Left ventricle myocardium inferior (tissue), 1 donor: ENCODE results near the gene ZNF483. TPM values are rescaled to one million over a fixed set of nuclear protein-coding genes. Genes with fewer than 3 reads are reported as not detected.
A peak's percentile ranks its signal among the peaks of the same experiment; 100 is the strongest.
"Not testable (repeated sequence)": the region's sequence is repeated elsewhere in the genome, so short reads cannot be mapped to it uniquely, and the experiment has no call there.

Source experiments
- DNase-seq: peaks from one replicate; pipeline ENCODE4 v3.0.0-alpha.2; 2020
- H3K27ac ChIP-seq: fragments of 200-600 bp; replicated peaks from 2 replicates; pipeline ENCODE4 v1.8.0; 2021
- H3K27me3 ChIP-seq: fragments of 200-600 bp; 2 replicates; pipeline ENCODE4 v1.8.0; 2021; ENCODE audit warnings: low read depth
- H3K36me3 ChIP-seq: fragments of 200-600 bp; 2 replicates; pipeline ENCODE4 v1.8.0; 2021
- H3K4me1 ChIP-seq: fragments of 200-600 bp; 2 replicates; pipeline ENCODE4 v1.8.0; 2021
- H3K4me3 ChIP-seq: fragments of 200-600 bp; 2 replicates; pipeline ENCODE4 v1.8.0; 2021; ENCODE audit warnings: mild to moderate bottlenecking, moderate library complexity
- H3K9me3 ChIP-seq: fragments of 200-600 bp; replicated peaks from 2 replicates; pipeline ENCODE4 v1.8.0; 2021
- CTCF ChIP-seq: fragments of 200-600 bp; IDR thresholded peaks from 2 replicates; pipeline ENCODE4 v1.8.0; 2021; ENCODE audit warnings: antibody characterized with exemption, mild to moderate bottlenecking, borderline replicate concordance
- intact Hi-C: fragments of 100-400 bp; cut with micrococcal nuclease; formaldehyde crosslinking; loops from one replicate; pipeline ENCODE4 v1.11.0; 2022
- total RNA-seq: library from RNA; stranded (reverse); fragmentation: NEBNext Ultra II Directional; extraction: Animal tissue kit (Norgen Biotek cat#: 25700); gene quantifications from one replicate; pipeline ENCODE4 v1.2.1, GENCODE V29; 2021
- donor health status: DM: no; HTN: yes; CAD: no; lungs with severe emphysema.

The ZNF483 gene
- total RNA-seq, 1 donor from 2014 or later: 5.8 TPM

GRCh38 chr9:111502506-111502905 lies 22.5 kb upstream of the ZNF483 start:
- Histone ChIP-seq H3K9me3 (no peaks in the 10 kb centered on the region), H3K36me3 (no peaks in the 10 kb centered on the region), H3K4me3 (no peak overlapping the region), H3K4me1 (no peaks in the 10 kb centered on the region), H3K27ac (no peak overlapping the region), H3K27me3 (no peaks in the 10 kb centered on the region)
- intact Hi-C loops: no loop called here
- TF ChIP-seq CTCF: no peak
- peak; percentile 22 for DNase-seq

GRCh38 chr9:111511581-111511980 lies 13.4 kb upstream of the ZNF483 start:
- peaks cover 15% of the 10 kb centered on the region for H3K9me3 ChIP-seq
- H3K27me3 ChIP-seq, H3K27ac ChIP-seq, H3K4me3 ChIP-seq, H3K4me1 ChIP-seq, intact Hi-C loops, H3K36me3 ChIP-seq, DNase-seq: not testable (repeated sequence)

GRCh38 chr9:111514967-111515366 lies 10.0 kb upstream of the ZNF483 start:
- Histone ChIP-seq H3K27ac (no peak overlapping the region), H3K4me1 (no peaks in the 10 kb centered on the region), H3K4me3 (no peak overlapping the region), H3K27me3 (no peaks in the 10 kb centered on the region), H3K36me3 (no peaks in the 10 kb centered on the region), H3K9me3 (peaks cover 15% of the 10 kb centered on the region)
- intact Hi-C loops: no loop called here
- DNase-seq: no peak
- no peak for TF ChIP-seq CTCF

- intact Hi-C loops: no loop called here
- Histone ChIP-seq H3K27ac (no peak overlapping the region), H3K4me1 (no peaks in the 10 kb centered on the region), H3K36me3 (no peaks in the 10 kb centered on the region), H3K4me3 (no peak overlapping the region), H3K27me3 (no peaks in the 10 kb centered on the region), H3K9me3 (peaks cover 11% of the 10 kb centered on the region)
- DNase-seq: no peak
- no peak for TF ChIP-seq CTCF
These were observed 8.9 kb upstream of the ZNF483 start for GRCh38 chr9:111516061-111516465.

GRCh38 chr9:111524731-111525055 lies 286 bp upstream of the ZNF483 start:
- no peaks in the 10 kb centered on the region for H3K27me3 ChIP-seq
- no peak for DNase-seq
- H3K4me3 ChIP-seq: peak overlapping the region; percentile 91
- H3K27ac ChIP-seq: no peak overlapping the region
- intact Hi-C loops: no loop called here
- H3K4me1 ChIP-seq: peaks cover 20% of the 10 kb centered on the region
- no peaks in the 10 kb centered on the region for H3K9me3 ChIP-seq
- TF ChIP-seq CTCF: no peak
- peaks cover 26% of the 10 kb centered on the region for H3K36me3 ChIP-seq

GRCh38 chr9:111527347-111527746 lies 2.4 kb downstream of the ZNF483 start:
- intact Hi-C loops: no loop called here
- H3K36me3 ChIP-seq: peaks cover 52% of the 10 kb centered on the region

More at GRCh38 chr9:111527347-111527746, 2.4 kb downstream of the ZNF483 start:
- H3K27me3 ChIP-seq: no peaks in the 10 kb centered on the region
- H3K9me3 ChIP-seq: peaks cover 2% of the 10 kb centered on the region
- peaks cover 20% of the 10 kb centered on the region for H3K4me1 ChIP-seq
- no peak overlapping the region for H3K4me3 ChIP-seq
- TF ChIP-seq CTCF: no peak
- DNase-seq: no peak
- no peak overlapping the region for H3K27ac ChIP-seq
